Muscle of leg (tissue), 11 donors: ENCODE data around the gene BCAS3. TPM values are rescaled to one million over a fixed set of nuclear protein-coding genes. Genes with fewer than 3 reads are reported as not detected.
"Not testable (repeated sequence)": the region's sequence is repeated elsewhere in the genome, so short reads cannot be mapped to it uniquely, and the experiment has no call there.

ENCODE experiments used
- DNase-seq: peaks from one replicate; pipeline ENCODE4 v3.0.0; 2013
- H3K27ac ChIP-seq: one replicate; pipeline ENCODE4 v1.5.1; 2013; ENCODE audit warnings: mild to moderate bottlenecking, low read length, control low read depth
- H3K27me3 ChIP-seq: one replicate; pipeline ENCODE4 v1.6.1; 2013; ENCODE audit warnings: low read length; ENCODE audit not compliant: control insufficient read depth, insufficient read depth
- H3K36me3 ChIP-seq: one replicate; pipeline ENCODE4 v1.6.1; 2013; ENCODE audit warnings: low read length; ENCODE audit not compliant: control insufficient read depth, insufficient read depth
- H3K4me1 ChIP-seq: one replicate; pipeline ENCODE4 v1.6.1; 2013; ENCODE audit warnings: low read length; ENCODE audit not compliant: control insufficient read depth, insufficient read depth
- H3K4me3 ChIP-seq: one replicate; pipeline ENCODE4 v1.5.1; 2013; ENCODE audit warnings: low read length, control low read depth
- H3K9me3 ChIP-seq: replicated peaks from 2 replicates; pipeline ENCODE4 v1.6.1; 2013; ENCODE audit warnings: low read depth, low read length; ENCODE audit not compliant: control insufficient read depth
- WGBS: methylation state at CpG from one replicate; pipeline ENCODE4 v1.1.5; 2013; ENCODE audit warnings: missing lambda C conversion rate; ENCODE audit not compliant: insufficient coverage; 5-methylcytosine and 5-hydroxymethylcytosine counted together
- polyA plus RNA-seq, 8 donors: library from polyadenylated mRNA; unstranded; fragments of 120-200 nt; gene quantifications; one replicate each; pipeline versions ENCODE4 v1.2.1 to v1.2.3, GENCODE V29; 2013; ENCODE audit warnings: inconsistent platforms in 1 of 8, low replicate concordance in 1 of 8; ENCODE audit not compliant: insufficient read length in 8 of 8, insufficient read depth in 1 of 8
- total RNA-seq: library from RNA; stranded (reverse); fragments of 120-200 nt; gene quantifications from one replicate; pipeline ENCODE4 v1.2.4, GENCODE V29; 2013

Gene BCAS3
- total and polyA plus RNA-seq, 9 donors, result 7.6 to 15.8 (median 9.5) TPM

- H3K9me3 ChIP-seq, result peaks cover 10% of the 10 kb centered on the region
- not testable (repeated sequence) for DNase-seq, H3K4me3 ChIP-seq, H3K4me1 ChIP-seq, H3K27me3 ChIP-seq, H3K36me3 ChIP-seq, H3K27ac ChIP-seq
- 95% methylated on average over 5 of the region's 6 CpGs for WGBS
Observed at GRCh38 chr17:61441507-61441906, 763.9 kb downstream of the BCAS3 start.

GRCh38 chr17:61442136-61442775, 764.6 kb downstream of the BCAS3 start:
- no peaks in the 10 kb centered on the region for H3K36me3 ChIP-seq
- no peak overlapping the region for H3K4me3 ChIP-seq
- H3K9me3 ChIP-seq, result peaks cover 7% of the 10 kb centered on the region
- WGBS, result 39% methylated on average over 2 of the region's 4 CpGs
- peaks cover 13% of the 10 kb centered on the region for H3K27me3 ChIP-seq
- DNase-seq, result no peak
- peaks cover 8% of the 10 kb centered on the region for H3K4me1 ChIP-seq
- no peak overlapping the region for H3K27ac ChIP-seq

Other genes with a start within 250 kb of the BCAS3 start
- gene APPBP2, start 151.6 kb upstream of the BCAS3 start, total RNA-seq, result 38.4 TPM
- gene APPBP2, start 151.6 kb upstream of the BCAS3 start, polyA plus RNA-seq, result 10 to 100 TPM; 22.0 to 39.7 (median 29.7) TPM
- gene PPM1D, start 77.7 kb upstream of the BCAS3 start, total RNA-seq, result 7.9 TPM
- 10 to 100 TPM in 3 of 8 donors, 1 to 10 TPM in 5; 8.2 to 12.4 (median 9.7) TPM for gene PPM1D, start 77.7 kb upstream of the BCAS3 start, polyA plus RNA-seq